ACHN (cell line): ENCODE results near the gene DOCK4.
A peak's percentile ranks its signal among the peaks of the same experiment; 100 is the strongest.

Source experiments
- DNase-seq: peaks from one replicate; pipeline ENCODE4 v3.0.0-alpha.2; 2015
- in situ Hi-C: cut with HindIII; loops from 2 replicates; pipeline ENCODE4 v1.10.0; 2017; ENCODE audit warnings: low sequenced_read_pairs, low pct_ligation_motif_present, low pct_unique_long_range_greater_than_20kb

DOCK4 gene

DNA sequence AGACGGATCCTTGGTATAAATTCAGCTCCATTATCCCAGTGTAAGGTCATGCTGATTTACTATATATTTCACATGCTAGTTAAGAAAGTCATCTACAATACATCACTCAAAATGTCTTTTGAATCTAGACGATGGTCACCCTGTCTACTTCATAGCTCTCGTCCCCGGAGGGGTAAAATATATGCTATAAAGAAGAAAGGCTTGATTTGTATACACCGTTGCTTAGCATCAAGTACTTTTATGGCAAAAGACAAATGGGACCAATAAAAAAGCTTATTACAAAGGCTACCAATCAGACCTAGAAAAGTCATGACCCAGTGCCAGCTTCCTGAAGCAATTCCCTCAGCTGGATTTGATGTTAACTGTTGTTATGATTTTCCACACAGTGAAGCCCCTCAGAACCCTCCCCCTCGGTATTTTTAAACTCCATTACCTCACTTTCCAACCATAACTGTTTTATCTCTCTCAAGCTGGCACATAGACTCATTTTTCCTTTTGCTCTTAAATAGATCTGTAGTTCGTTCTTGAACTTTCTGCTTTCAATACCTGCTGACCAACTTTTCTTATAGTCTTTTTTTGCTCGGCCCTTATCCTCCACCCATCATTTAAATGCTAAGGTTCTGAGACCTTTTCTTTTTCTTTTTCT, 104.9 kb downstream of the DOCK4 start:
- no peak for DNase-seq

DNA sequence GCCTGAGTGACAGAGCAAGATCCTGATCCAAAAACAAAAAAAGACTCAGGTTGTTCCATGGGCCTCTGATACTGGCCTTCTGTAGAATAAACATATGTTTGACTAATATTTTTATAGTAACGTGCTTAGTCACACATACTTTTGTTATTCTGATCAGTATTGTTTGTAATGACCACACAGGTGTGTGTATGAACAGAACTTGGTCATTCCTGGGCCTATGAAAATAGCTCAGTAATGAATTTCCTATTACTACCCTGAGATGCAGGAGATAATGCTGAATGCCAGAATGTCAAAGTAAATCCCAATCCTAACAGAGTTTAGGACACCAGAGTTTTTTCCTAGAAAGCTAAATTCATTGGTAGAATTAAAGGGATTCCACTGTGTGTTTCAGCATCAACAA, 108.7 kb downstream of the DOCK4 start:
- in situ Hi-C loops: no loop called here
- no peak for DNase-seq

More for the DNA sequence above, 104.9 kb downstream of the DOCK4 start:
- in situ Hi-C loops: no loop called here

DNA sequence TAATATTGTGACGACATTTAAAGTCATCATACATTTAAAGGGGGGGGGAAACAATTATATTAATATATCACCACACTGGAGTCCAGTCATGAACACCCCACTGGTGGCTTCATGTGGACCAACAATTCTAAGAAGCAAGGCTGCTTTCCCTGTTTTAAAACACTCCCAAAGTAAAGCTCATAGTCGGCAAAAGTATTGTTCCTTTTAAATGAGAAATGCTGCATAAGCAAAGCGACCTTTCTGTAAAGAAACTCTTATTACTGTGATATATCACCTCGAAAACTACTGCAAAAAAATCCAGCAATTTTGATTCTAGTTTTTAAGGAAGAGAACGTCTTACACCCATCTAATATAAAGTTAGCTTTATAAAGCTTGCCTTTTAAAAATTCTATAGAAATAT, 112.8 kb downstream of the DOCK4 start:
- in situ Hi-C loops: no loop called here
- no peak for DNase-seq

DNA sequence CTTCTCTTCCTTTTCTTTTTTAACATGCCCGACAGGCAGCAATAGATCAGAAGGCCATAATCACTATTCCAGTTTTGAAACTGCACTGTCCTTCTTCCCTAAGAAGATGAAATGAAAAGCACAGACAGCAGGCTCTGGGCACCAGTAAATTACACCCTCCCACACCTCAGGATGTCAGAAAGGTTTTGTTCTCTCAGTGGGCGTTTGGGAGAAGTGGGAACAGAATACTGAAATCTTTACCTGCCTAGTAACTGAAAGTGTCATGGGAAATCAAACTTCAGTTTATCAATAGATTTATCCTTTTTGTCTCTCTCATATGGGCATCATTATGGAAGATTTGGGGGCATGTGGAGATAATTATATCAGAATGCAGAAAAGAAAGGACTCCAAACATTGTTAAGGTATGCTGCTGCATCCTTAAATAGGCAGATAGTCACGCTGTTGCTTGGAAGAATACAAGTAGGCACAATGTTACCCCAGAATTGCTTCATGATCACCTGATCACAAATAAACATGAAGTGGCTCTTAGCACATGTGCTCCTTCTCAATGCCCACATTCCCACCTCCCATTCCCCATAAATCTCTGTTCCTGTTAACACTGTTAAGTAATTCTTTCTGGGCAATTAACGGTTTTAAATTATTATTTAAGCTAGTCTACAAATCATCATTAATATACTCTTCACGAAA, 113.3 kb downstream of the DOCK4 start:
- in situ Hi-C loops: no loop called here
- no peak for DNase-seq

DNA sequence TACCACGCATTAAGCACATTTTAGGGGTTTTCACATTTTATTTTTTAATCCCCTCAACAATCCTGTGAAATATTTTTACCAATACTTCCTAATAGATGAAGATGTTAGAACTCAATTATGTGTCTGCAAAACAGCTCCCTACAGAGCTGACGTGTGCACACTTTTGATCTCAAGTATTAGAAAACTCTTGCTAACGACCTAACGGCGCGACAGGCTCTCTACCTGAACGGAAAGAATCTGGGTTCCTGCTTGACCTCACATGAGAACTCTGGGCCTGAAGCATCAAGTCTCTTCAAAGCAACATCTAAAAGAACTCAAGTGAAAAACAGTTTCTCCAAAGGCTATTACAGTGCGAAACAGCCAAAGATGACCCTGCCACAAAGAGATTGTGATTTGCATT, 113.9 kb downstream of the DOCK4 start:
- in situ Hi-C loops: no loop called here

DNA sequence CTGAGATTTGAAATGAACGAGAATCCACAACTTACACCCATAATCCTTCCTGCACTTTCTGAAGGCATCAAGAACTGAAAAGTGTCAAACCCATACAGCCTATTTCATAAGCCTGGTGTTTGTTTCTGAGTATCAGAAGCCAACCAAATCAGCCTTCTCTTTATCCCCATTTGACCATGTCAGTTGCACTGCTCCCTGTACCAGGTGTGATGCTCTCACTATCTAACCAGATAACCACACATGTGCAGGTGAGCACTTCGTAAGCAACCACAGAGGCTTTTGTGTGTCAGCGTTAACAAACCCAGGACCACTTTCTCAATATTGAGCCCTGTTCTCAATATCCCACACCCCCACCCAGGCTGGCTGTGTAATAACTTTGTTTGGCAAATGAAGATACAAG, 114.4 kb downstream of the DOCK4 start:
- in situ Hi-C loops: no loop called here
- no peak for DNase-seq

More for the DNA sequence above, 113.9 kb downstream of the DOCK4 start:
- no peak for DNase-seq

DNA sequence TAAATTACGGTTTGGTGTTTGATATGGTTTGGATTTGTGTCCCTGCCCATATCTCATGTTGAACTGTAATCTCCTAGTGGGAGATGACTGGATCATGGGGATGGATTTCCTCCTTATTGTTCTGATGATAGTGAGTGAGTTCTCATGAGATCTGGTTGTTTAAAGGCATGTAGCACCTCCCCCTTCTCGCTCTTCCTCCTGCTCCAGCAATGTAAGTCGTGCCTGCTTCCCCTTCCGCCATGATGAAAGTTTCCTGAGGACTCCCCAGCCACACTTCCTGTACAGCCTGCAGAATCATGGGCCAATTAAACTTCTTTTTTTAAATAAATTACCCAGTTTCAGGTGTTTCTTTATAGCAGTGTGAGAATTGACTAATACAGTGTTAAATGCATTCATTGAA, 116.6 kb downstream of the DOCK4 start:
- in situ Hi-C loops: no loop called here
- DNase-seq: no peak

DNA sequence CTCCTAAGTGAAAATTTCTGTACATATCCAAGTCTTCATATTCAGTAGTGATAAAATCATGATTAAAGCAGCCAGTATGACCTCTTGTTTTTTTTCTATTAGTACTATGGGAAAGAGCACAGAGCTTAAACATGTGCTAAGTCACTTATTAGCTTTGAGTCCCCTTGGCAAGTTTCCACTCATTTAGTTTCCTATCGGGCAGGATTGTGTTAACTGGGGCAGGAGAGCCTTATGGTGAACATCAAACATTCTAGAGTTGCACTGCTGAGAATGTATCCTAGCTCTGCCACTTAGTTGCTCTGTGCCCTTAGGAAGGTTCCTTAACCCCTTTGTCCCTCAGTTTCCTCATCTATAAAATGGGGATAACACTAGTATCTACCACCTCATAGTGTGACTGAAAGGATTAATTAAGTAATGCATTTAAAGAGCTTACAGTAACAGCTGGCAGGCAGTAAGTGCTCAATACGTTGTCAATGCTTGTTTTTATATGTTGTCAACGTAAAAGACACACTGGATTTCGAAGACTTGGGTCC, 117.6 kb downstream of the DOCK4 start:
- no peak for DNase-seq
- in situ Hi-C loops: no loop called here

DNA sequence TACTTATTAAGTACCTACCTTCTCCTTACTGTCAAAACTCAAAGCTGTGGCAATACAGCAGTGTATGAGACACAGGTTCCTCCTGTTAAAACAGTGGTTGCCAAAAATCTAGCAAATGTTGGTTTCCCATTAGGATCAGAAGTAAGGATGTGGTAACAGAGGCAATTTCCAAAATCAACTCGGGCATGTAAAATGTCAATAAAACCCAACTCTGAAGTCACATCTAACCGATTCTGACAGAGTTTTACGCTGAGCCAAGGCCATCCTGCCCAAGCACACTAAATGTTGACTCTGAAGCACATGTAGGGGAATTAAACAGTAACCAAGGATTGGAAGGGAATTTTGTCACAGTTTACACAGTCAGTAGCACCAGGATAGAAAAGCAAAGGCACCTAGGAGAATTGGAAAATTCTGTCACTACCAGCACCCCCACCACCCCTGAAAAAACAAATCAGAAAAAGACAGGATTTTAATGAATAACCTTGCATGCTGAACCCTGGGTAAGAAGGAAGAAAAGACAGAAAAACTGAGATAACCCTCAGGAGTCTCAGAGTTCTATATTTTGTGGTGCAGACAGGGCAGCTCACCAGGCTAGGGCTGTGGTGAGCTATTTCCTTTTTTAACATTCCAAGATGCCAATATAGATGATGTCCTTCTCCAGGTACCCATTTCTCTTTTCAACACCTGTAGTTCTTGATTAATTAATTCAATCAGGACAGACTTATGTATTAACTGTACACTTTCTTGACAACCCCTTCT, 119.5 kb downstream of the DOCK4 start:
- in situ Hi-C loops: no loop called here
- peak; percentile 63 for DNase-seq

DNA sequence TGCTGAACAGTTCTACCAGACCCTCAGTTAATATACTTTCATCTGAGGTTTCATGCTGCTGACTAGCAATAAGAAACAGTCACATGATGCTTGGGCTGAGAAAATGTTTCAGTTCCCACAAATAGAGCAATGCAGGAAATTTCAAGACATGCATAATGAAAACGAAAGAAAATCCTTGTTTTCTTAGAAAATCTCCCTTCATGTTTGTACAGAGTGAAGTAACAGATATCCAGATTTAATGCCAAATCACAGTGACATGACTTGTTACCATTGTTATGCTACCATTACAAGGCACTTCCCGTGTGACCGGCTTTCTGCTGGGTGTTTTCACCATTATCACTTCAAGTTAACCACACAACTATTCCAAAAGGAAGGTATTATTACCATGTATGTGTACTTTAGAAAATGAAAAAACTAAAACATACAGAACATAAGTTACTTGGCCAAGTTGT, 121.7 kb downstream of the DOCK4 start:
- in situ Hi-C loops: no loop called here
- no peak for DNase-seq

DNA sequence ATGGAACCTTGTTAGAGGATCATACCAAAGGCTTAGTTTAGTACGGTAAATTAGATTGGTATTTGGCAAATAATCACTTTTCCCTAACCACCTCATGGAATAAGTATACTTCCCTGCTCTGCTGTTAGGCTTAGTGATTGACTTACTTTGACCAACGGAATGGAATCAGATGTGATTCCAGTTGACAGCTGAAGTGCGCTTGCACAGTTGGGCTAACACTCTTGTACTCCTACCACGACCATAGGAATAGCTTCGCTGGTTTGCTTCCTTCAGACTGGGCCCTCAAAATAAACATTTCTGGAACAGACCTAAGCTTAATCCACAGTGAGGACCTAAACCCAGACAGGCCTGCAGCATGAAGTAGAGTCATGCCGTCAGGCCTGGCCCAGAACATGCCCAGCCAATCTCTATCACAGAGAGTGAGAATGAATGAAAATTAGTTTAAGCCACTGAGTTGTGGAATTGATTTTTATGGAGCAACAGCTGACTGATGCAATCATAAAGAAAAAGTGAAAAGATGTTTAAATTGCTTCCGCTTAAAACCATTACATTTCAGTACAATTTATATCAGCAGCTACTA, 122.3 kb downstream of the DOCK4 start:
- in situ Hi-C loops: no loop called here
- DNase-seq: no peak

DNA sequence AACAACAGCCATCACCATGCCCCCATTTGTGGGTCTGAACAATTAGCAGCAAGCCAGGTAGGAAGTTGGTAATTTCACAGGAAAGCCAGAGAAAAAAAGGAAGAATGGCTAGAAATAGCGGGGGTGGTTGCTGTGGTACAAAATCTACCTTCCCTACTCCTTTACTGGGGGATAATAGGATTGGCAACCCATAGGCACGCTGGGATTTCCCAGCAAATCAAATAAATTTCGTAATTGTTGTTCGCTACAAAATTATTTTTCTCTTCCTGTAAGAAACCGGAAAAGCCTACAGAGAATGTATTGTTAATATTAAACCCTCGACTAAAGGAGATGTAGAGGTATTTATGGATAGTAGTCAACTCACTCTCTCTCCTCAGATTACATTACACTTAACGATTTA, 123.9 kb downstream of the DOCK4 start:
- in situ Hi-C loops: no loop called here
- no peak for DNase-seq

DNA sequence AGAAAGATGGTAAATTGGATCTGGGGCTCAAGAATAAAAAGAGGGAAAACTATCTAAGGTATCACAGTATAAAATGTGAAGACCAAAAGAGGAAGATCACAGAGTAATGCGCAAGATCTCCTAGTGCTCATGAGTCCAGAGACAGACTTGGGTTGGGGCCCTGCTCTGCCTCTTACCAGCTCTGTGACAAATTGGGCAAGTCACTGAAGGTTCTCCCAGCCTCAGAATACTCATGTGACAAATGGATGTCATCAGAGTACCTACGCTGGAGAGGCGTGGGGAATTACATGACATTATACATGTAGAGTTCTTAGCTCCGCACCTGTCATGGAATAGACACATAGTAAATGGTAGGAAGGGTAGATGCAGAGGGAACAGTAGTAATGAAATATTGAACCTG, 124.4 kb downstream of the DOCK4 start:
- in situ Hi-C loops: no loop called here
- DNase-seq: no peak

DNA sequence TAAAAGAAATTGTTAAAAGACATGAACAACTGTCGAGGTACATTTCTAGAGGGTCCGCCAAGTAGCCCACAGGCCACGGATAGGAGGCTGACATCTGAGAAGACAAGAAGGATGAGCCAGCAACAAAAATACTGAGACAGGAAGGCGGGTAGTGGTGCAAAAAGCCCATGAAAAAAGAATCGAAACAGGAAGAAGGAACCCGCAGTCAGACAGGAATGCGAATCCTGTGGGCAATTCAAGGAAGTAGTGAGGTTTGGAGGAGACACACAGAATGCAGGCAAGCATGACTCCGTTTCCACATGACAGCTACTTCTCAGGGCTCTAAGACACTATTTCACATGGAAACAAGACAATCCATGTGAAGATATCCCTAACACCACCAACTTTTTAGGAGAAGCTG, 125.2 kb downstream of the DOCK4 start:
- peak; percentile 90 for DNase-seq
- in situ Hi-C loops: no loop called here

DNA sequence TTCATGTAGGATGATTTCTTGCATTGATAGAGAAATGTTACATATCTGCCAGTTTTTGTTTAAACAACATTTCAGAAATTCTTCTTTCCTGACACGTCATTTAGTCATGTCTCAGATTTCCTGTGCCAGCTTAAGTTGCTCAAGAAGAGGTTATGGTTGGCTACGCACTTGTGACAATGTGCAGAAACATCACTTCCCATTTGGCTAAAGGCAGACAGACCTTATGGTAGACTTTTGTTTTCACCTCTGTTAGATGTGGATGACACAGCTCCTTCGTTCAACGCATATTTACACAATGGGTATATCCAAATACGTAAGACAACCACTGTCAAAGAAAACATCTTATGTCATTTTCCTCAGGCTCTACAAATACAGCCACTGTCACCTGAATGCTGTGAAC, 125.8 kb downstream of the DOCK4 start:
- DNase-seq: peak; percentile 98
- in situ Hi-C loops: no loop called here

DNA sequence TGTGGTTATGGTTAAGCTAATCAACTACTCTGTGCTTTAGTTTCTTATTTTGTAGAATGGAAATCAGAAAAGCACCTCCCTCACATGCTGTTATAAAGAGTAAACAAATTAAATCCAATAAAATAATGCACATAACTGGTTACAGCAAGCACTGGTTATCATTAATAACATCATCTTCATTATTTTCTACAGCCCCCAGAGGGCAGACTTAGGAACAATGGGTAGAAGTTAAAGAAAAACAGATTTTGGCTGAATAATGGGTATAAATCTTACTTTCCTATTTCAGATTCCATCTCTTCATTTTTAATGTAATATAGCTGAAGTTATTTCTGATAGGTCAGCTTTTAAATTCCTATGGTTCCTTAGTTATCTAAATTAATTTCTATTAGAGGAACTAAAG, 126.5 kb downstream of the DOCK4 start:
- peak; percentile 45 for DNase-seq
- in situ Hi-C loops: no loop called here

DNA sequence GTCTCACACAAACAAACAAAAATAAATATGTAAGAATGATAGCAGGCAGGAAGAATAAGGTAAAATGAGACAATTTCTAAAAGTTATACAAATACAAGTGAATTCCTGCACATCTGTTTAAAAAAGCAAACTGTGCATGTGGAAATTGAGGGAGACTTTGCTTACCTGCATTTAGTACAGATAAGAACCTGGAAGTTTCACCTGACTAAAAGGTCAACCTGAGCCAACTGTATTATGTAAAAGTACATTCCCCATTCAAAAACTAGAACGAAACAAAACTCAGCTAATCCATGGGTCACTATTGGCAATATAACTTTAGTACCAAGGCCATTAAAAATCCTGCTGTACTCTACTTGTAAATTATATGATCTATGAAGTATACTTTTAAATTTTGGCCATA, 127.1 kb downstream of the DOCK4 start:
- in situ Hi-C loops: no loop called here
- no peak for DNase-seq

DNA sequence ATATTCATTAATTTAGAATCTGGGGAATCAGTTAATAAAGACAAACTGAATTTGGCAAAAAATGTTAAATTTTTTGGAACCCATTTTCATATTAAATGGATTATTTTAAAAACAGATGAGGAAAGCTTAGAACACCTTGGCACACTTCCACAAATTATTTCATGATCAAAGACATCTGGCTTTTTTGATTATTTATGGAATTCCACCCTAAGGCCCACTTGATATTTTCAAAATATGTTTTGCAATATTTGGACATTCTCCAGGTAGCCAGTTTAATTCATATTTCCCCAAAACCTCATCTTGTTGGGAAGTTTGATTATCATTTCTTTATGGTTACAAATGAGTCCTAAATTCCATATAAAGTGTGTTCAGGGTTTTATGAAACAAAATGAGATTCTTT, 129.9 kb downstream of the DOCK4 start:
- in situ Hi-C loops: no loop called here
- no peak for DNase-seq

DNA sequence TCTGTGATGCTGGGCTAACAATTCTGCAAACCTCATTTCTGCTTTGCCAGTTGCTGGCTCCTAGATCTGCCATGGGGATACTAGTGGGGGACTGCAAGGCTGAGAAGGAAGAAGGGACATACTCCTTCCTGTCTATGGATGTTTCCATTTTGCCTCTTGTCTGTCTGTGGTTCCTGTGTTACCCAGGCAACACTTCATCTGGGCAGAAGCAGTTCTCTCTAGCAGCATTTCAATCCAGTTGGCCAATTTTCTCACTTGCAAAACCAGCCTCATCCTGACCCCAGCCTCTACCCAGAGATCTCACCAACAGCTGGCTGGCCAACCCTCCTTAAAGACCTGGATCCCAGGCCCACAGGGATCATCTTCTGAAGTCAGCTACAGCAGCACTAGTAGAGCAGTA, 131.7 kb downstream of the DOCK4 start:
- in situ Hi-C loops: no loop called here
- DNase-seq: no peak
